Activated naive CD8-positive, alpha-beta T cell (primary cell): ENCODE data around the gene MAGI2.

Source experiments
- H3K27ac Mint-ChIP-seq: one replicate; pipeline ENCODE4 v1.8.0; 2021; ENCODE audit warnings: mixed read lengths
- H3K27me3 Mint-ChIP-seq: one replicate; pipeline ENCODE4 v1.8.0; 2021; ENCODE audit warnings: mixed read lengths
- H3K36me3 Mint-ChIP-seq: one replicate; pipeline ENCODE4 v1.8.0; 2021; ENCODE audit warnings: mixed read lengths
- H3K4me1 Mint-ChIP-seq: one replicate; pipeline ENCODE4 v1.8.0; 2021; ENCODE audit warnings: low read depth, mixed read lengths
- H3K4me3 Mint-ChIP-seq: one replicate; pipeline ENCODE4 v1.8.0; 2021; ENCODE audit warnings: mild to moderate bottlenecking, mixed read lengths
- H3K9me3 Mint-ChIP-seq: one replicate; pipeline ENCODE4 v1.8.0; 2021; ENCODE audit warnings: low read depth, mixed read lengths

MAGI2 gene

DNA sequence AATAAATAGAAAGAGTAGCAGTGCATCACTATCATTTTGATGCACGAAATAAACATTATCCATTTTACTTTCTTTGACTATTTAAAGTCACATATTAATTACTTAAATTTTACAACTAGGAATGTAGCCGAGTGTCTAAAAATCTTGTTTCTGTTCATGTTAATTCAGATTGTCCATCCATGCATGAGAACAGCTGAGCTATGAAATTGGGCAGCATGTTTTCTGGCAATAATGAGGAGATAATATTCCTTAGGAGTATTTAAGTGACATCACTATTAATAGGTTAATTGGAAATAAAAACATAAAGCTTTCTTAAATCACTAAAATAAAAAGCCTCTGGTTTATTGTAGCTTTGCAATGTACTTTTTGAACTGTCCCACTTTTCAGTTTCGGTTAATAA lies 1361.1 kb downstream of the MAGI2 start:
- Mint-ChIP-seq H3K36me3 (no peaks in the 10 kb centered on the region), H3K9me3 (no peaks in the 10 kb centered on the region), H3K4me1 (no peaks in the 10 kb centered on the region), H3K27me3 (peaks cover 13% of the 10 kb centered on the region), H3K4me3 (no peak overlapping the region), H3K27ac (no peak overlapping the region)

GRCh38 chr7:78090616-78091015 lies 1362.9 kb downstream of the MAGI2 start:
- H3K27ac Mint-ChIP-seq: no peak overlapping the region
- no peak overlapping the region for H3K4me3 Mint-ChIP-seq
- H3K36me3 Mint-ChIP-seq: no peaks in the 10 kb centered on the region
- no peaks in the 10 kb centered on the region for H3K9me3 Mint-ChIP-seq
- no peaks in the 10 kb centered on the region for H3K4me1 Mint-ChIP-seq
- H3K27me3 Mint-ChIP-seq: peaks cover 11% of the 10 kb centered on the region

DNA sequence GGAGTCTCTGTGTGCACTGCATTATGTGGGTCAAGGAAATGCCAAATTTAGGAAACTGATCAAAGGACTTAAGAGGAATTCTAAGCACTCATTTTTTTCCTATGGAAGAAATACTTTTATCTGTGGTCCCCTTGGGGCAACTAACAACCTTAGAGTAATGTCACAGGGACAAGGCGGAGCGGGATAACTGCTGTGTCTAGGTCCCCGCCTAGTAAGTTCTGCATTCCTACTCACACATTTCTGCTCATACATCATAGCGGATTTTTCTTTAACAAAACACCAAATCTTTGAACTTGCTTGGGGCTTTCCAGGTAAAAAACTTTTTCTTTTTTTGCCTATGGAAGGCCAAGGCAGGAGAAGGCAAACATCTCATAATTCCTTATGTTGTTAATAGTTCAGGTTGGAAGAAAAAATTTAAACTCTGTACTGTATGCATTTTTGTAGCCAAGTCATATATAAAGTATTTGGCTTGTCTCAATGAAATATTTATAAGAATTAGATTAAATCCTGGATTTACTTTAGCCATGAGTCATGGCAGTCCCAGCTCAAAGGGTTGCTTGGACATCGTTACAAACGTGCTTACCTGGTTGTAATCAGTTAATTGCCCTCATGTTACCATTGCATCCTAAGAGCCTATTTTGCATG lies 1369.9 kb downstream of the MAGI2 start:
- Mint-ChIP-seq H3K27ac (no peak overlapping the region), H3K36me3 (no peaks in the 10 kb centered on the region), H3K4me1 (no peaks in the 10 kb centered on the region), H3K4me3 (no peak overlapping the region), H3K9me3 (no peaks in the 10 kb centered on the region), H3K27me3 (peaks cover 10% of the 10 kb centered on the region)

- H3K27ac Mint-ChIP-seq: no peak overlapping the region
- peaks cover 10% of the 10 kb centered on the region for H3K27me3 Mint-ChIP-seq
- H3K9me3 Mint-ChIP-seq: no peaks in the 10 kb centered on the region
- no peaks in the 10 kb centered on the region for H3K4me1 Mint-ChIP-seq
- H3K4me3 Mint-ChIP-seq: no peak overlapping the region
- no peaks in the 10 kb centered on the region for H3K36me3 Mint-ChIP-seq
Observed at GRCh38 chr7:78082556-78082955, 1370.9 kb downstream of the MAGI2 start.

DNA sequence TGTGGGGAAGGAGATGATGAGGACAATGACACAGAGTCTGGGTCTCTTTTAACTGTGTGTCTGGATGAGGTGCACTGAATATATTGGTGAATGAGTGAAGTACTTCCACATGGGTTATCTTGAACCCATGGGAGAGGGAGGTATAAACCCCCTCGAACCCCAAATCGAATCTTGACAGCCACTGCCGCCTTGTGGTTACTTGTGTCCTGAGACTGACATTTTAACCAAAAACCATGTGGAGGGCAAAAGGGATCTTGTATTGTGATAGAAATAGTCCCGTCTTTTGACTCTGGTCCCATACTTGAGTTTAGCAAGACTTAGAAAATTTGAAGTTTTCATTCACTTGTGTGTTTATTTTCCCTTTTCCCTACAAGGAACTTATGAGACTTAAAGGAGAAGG lies 1371.6 kb downstream of the MAGI2 start:
- H3K27me3 Mint-ChIP-seq: peaks cover 9% of the 10 kb centered on the region
- no peak overlapping the region for H3K4me3 Mint-ChIP-seq
- no peaks in the 10 kb centered on the region for H3K36me3 Mint-ChIP-seq
- H3K27ac Mint-ChIP-seq: no peak overlapping the region
- H3K9me3 Mint-ChIP-seq: no peaks in the 10 kb centered on the region
- H3K4me1 Mint-ChIP-seq: no peaks in the 10 kb centered on the region

DNA sequence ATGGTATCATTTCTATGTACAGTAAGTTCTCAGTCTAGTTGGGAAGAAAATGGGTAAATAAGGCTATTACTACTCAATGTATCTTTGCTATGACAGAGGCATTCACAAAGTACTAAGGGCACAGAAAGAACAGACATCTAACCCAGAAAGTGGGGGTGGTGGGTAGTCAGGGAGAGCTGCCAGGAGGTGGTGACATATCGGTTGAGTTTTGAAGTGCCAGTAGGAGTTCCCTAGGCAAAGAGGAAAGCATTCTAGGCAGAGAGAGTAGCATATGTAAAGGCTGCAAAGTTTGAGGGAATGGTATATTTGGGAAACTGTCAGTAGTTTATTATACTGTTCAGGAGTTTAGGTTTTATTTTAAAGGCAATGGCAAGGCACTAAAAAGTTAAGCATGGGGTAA lies 1372.1 kb downstream of the MAGI2 start:
- Mint-ChIP-seq H3K27me3 (peaks cover 8% of the 10 kb centered on the region), H3K9me3 (no peaks in the 10 kb centered on the region), H3K36me3 (no peaks in the 10 kb centered on the region), H3K4me3 (no peak overlapping the region), H3K27ac (no peak overlapping the region), H3K4me1 (no peaks in the 10 kb centered on the region)

- H3K4me3 Mint-ChIP-seq: no peak overlapping the region
Observed at GRCh38 chr7:78080811-78081210, 1372.7 kb downstream of the MAGI2 start.

GRCh38 chr7:78080241-78080640 lies 1373.2 kb downstream of the MAGI2 start:
- Mint-ChIP-seq H3K27me3 (peaks cover 8% of the 10 kb centered on the region), H3K4me1 (no peaks in the 10 kb centered on the region), H3K4me3 (no peak overlapping the region), H3K27ac (no peak overlapping the region), H3K9me3 (no peaks in the 10 kb centered on the region), H3K36me3 (no peaks in the 10 kb centered on the region)

More at GRCh38 chr7:78080811-78081210, 1372.7 kb downstream of the MAGI2 start:
- H3K9me3 Mint-ChIP-seq: no peaks in the 10 kb centered on the region
- no peaks in the 10 kb centered on the region for H3K36me3 Mint-ChIP-seq
- no peaks in the 10 kb centered on the region for H3K4me1 Mint-ChIP-seq
- H3K27me3 Mint-ChIP-seq: peaks cover 8% of the 10 kb centered on the region
- H3K27ac Mint-ChIP-seq: no peak overlapping the region

GRCh38 chr7:78074713-78075112 lies 1378.8 kb downstream of the MAGI2 start:
- H3K27ac Mint-ChIP-seq: no peak overlapping the region
- no peak overlapping the region for H3K4me3 Mint-ChIP-seq
- no peaks in the 10 kb centered on the region for H3K4me1 Mint-ChIP-seq
- H3K36me3 Mint-ChIP-seq: no peaks in the 10 kb centered on the region
- H3K9me3 Mint-ChIP-seq: no peaks in the 10 kb centered on the region
- peaks cover 8% of the 10 kb centered on the region for H3K27me3 Mint-ChIP-seq

GRCh38 chr7:78073609-78074382 lies 1379.7 kb downstream of the MAGI2 start:
- Mint-ChIP-seq H3K4me3 (no peak overlapping the region), H3K4me1 (no peaks in the 10 kb centered on the region), H3K9me3 (no peaks in the 10 kb centered on the region), H3K27ac (no peak overlapping the region), H3K27me3 (peaks cover 6% of the 10 kb centered on the region), H3K36me3 (no peaks in the 10 kb centered on the region)

DNA sequence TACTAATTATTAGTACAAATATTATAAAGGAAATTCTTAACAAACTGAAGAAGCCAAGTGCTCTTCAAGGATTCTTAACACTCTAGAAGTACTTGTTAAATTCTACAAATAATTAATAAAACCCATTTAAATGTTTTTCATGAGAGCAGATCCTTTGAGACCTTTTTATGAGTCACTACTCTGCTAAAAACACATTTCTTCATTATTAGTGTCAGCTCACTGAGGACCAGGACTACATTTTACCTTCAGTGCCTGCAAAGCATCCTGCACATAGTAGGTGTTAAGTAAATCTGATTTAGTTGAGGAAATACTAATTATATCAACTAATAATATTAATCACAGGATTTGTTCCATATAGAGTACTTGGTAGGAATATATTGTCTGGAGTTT lies 1381.3 kb downstream of the MAGI2 start:
- no peak overlapping the region for H3K4me3 Mint-ChIP-seq
- H3K27ac Mint-ChIP-seq: no peak overlapping the region
- H3K36me3 Mint-ChIP-seq: no peaks in the 10 kb centered on the region
- no peaks in the 10 kb centered on the region for H3K9me3 Mint-ChIP-seq
- no peaks in the 10 kb centered on the region for H3K4me1 Mint-ChIP-seq
- H3K27me3 Mint-ChIP-seq: peaks cover 6% of the 10 kb centered on the region

GRCh38 chr7:78071491-78072200 lies 1381.8 kb downstream of the MAGI2 start:
- Mint-ChIP-seq H3K9me3 (no peaks in the 10 kb centered on the region), H3K36me3 (no peaks in the 10 kb centered on the region), H3K27me3 (peaks cover 6% of the 10 kb centered on the region), H3K27ac (no peak overlapping the region), H3K4me3 (no peak overlapping the region), H3K4me1 (no peaks in the 10 kb centered on the region)

DNA sequence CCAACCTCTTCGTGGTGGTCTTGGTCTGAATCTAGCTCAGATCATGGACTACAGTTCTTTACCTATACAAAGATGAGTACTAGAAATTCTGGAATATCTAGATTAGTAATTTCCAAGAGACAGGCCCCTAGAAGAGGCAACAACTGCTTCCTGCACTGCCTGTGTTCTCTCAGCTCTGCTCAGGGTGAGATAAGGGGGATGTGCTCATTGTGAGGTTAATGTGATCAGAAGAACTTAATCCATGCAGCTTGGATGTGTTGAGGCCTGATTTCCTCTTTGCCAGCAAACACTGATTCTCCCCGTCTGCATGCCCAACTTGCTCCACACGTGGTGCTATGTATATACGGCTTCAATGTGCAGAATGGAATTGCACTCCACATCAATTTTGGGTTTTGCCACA lies 1386.9 kb downstream of the MAGI2 start:
- Mint-ChIP-seq H3K36me3 (no peaks in the 10 kb centered on the region), H3K4me3 (no peak overlapping the region), H3K27me3 (peaks cover 4% of the 10 kb centered on the region), H3K9me3 (no peaks in the 10 kb centered on the region), H3K27ac (no peak overlapping the region), H3K4me1 (no peaks in the 10 kb centered on the region)

DNA sequence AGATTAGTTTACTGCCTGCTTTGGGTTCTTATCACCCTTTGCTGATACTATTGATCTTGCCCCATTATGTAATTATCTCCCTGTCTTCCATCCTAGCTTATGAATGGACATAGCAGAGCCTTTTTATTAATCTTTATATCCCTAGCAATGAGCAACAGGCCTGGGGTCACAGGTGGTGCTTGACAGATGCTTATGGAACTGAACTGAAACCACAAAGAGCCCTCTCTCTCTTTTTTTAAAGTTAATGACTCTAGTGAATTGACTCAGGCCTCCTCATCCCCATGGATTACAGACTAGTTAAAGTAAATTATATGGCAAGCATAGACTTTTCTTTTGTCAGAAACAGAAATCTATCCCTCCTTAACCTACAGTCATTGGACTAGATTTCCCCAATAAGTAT lies 1389.7 kb downstream of the MAGI2 start:
- Mint-ChIP-seq H3K27ac (no peak overlapping the region), H3K27me3 (peaks cover 14% of the 10 kb centered on the region), H3K4me3 (no peak overlapping the region), H3K9me3 (no peaks in the 10 kb centered on the region), H3K36me3 (no peaks in the 10 kb centered on the region), H3K4me1 (no peaks in the 10 kb centered on the region)

DNA sequence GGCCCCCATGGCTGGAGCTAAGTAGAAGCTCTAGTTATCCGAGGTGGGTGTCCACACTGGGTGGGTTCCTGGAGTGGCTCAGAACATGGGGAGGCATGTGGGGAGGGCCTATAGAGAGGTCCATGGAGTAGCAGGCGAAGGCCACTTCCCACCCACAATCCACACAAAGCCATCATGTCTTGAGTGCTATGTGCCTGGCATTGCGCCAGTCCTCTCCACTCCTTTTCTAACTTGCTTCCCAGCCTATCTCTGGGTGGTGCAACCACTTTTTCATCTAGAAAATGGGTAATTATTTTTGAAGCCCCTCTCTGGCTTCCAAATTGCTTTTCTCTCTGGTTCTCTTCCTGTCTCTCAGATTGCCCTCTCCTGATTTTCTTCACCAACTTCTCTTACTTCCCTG lies 1391.3 kb downstream of the MAGI2 start:
- Mint-ChIP-seq H3K4me1 (no peaks in the 10 kb centered on the region), H3K27ac (no peak overlapping the region), H3K36me3 (no peaks in the 10 kb centered on the region), H3K27me3 (peaks cover 14% of the 10 kb centered on the region), H3K9me3 (no peaks in the 10 kb centered on the region), H3K4me3 (no peak overlapping the region)
